Hepatocyte (in vitro differentiated cells): ENCODE measurements around the gene SSC5D. TPM values are rescaled to one million over a fixed set of nuclear protein-coding genes. Genes with fewer than 3 reads are reported as not detected.

Source experiments
- DNase-seq: peaks from one replicate; pipeline ENCODE4 v3.0.0-alpha.2; 2016; ENCODE audit warnings: low spot score
- H2AFZ ChIP-seq: fragments of 200-600 bp; sonication (generic); 2 replicates; pipeline ENCODE4 v1.6.0; 2016; ENCODE audit warnings: antibody characterized with exemption, mild to moderate bottlenecking
- H3K27ac ChIP-seq: fragments of 200-600 bp; sonication (generic); 2 replicates; pipeline ENCODE4 v1.5.1; 2016; ENCODE audit warnings: mild to moderate bottlenecking
- H3K27me3 ChIP-seq: fragments of 200-600 bp; sonication (generic); 2 replicates; pipeline ENCODE4 v1.6.1; 2016
- H3K36me3 ChIP-seq: fragments of 200-600 bp; sonication (generic); replicated peaks from 2 replicates; pipeline ENCODE4 v1.5.1; 2016; ENCODE audit warnings: low read depth; ENCODE audit not compliant: insufficient read depth
- H3K4me1 ChIP-seq: fragments of 200-600 bp; sonication (generic); 2 replicates; pipeline ENCODE4 v1.5.1; 2016; ENCODE audit warnings: mild to moderate bottlenecking, moderate library complexity; ENCODE audit not compliant: insufficient read depth
- H3K4me2 ChIP-seq: fragments of 200-600 bp; sonication (generic); 2 replicates; pipeline ENCODE4 v1.6.0; 2016
- H3K4me3 ChIP-seq: fragments of 200-600 bp; sonication (generic); 2 replicates; pipeline ENCODE4 v1.5.1; 2016; ENCODE audit warnings: mild to moderate bottlenecking
- H3K79me2 ChIP-seq: fragments of 200-600 bp; sonication (generic); 2 replicates; pipeline ENCODE4 v1.6.0; 2017; ENCODE audit warnings: mild to moderate bottlenecking
- H3K9me2 ChIP-seq: fragments of 200-600 bp; sonication (generic); replicated peaks from 2 replicates; pipeline ENCODE4 v1.6.0; 2017; ENCODE audit warnings: mild to moderate bottlenecking; ENCODE audit not compliant: insufficient read depth
- H3K9me3 ChIP-seq: fragments of 200-600 bp; sonication (generic); 2 replicates; pipeline ENCODE4 v1.5.1; 2016; ENCODE audit warnings: low read depth, mild to moderate bottlenecking
- H4K20me1 ChIP-seq: fragments of 200-600 bp; sonication (generic); 2 replicates; pipeline ENCODE4 v1.6.0; 2016; ENCODE audit warnings: mild to moderate bottlenecking; ENCODE audit not compliant: insufficient read depth, poor library complexity, severe bottlenecking
- EZH2 ChIP-seq: fragments of 200-600 bp; sonication (generic); IDR thresholded peaks from 2 replicates; pipeline ENCODE4 v1.6.1; 2016; ENCODE audit warnings: antibody characterized with exemption, mild to moderate bottlenecking, borderline replicate concordance
- EZH2phosphoT487 ChIP-seq: fragments of 200-600 bp; sonication (generic); IDR thresholded peaks from one replicate; pipeline ENCODE4 v1.6.1; 2018; ENCODE audit warnings: antibody characterized with exemption, mild to moderate bottlenecking, low read depth, moderate library complexity; ENCODE audit not compliant: unreplicated experiment, severe bottlenecking
- WGBS: methylation state at CpG from one replicate; pipeline ENCODE4 v1.1.6; 2016; ENCODE audit warnings: low lambda C conversion rate; ENCODE audit errors: missing lambda C conversion rate; 5-methylcytosine and 5-hydroxymethylcytosine counted together
- polyA plus RNA-seq: library from polyadenylated mRNA; unstranded; fragments of >200 nt; fragmentation: Nextera tagmentation; extraction: Ambion mirVana; gene quantifications from 2 replicates; pipeline ENCODE4 v1.2.1, GENCODE V29; 2016
- total RNA-seq: library from RNA; depleted of rRNA; stranded (reverse); fragments of >200 nt; gene quantifications from 2 replicates; pipeline ENCODE4 v1.2.3, GENCODE V29; 2014
- TF ChIP-seq, protein P1 (sequence below): fragments of 200-600 bp; sonication (generic); IDR thresholded peaks from 2 replicates; pipeline ENCODE4 v1.5.1; 2016; ENCODE audit warnings: antibody characterized with exemption, mild to moderate bottlenecking; ENCODE audit not compliant: poor library complexity

SSC5D gene
- total and polyA plus RNA-seq, 2 experiments from 2014 or later: 0.80 to 5.1 TPM

DNA sequence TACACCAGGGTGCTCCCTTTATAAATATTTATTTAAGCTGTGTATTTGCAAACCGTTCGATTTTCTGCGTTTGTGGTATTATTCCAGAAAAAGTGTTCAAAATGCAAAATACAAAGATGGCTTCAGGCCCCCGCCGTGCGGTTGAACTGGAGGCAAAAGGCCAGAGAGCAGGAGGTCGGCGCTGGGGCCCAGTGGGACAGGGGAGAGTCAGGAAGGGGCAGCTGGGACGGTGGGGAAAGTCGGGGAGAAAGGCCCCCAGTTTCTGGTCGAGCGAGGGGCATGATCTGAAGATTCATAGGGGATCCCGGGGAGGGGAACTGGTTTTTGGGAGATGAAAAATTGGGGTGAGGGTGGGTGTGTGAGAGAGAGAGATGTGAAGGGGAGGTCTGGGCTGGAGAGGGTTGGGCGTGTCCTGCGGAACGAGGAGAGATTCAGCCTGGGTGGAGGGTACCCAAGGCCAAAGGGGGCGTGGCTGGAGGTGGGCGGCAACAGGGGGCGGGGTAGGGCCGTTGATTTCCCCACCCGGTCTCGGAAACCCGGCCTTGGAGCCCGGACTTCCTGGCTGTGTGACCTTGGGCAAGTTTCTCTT, 27.5 kb upstream of the SSC5D start:
- 11% methylated on average over 15 of the region's 24 CpGs for WGBS
- no peak overlapping the region for H2AFZ ChIP-seq

DNA sequence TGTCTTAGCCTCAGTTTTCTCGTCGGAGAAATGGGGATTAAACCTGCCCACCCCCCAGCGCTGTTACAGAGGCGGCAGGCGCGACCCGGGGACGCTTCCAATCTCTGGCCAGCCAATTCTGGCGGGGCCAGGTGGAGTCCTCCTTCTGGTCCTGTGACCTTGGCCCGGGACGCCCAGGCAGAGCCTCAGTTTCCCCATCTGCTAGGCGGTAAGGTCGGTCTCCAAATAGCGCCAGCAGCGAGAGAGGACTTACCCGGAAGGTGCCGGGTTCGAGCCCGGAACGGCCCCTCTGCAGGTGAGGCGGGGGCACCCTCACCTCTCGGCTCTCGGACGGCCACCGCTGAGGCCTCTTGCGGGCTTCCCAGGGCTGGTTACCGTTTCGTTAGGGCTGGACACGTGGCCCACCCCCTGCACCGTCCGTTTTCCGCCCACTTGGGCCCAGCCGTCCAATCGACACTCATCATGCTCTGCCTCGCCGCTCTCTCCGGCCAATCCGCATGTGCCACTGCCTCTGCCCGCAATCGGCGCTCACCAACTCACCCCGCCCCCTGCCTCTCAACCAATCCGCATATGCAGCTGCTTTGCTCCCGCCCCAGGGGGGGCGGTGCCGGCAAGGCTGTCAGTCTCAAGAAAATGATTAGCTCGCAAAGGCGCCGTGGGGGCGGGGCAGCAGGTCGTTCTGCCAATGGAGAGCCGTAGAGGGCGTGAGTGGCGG, 26.8 kb upstream of the SSC5D start, which contains the start of gene ISOC2:
ISOC2 (minus strand) TSS at position 384 of the 715 bp plus-strand sequence. CDS start 5,156 bp downstream, outside the sequence.
- Histone ChIP-seq H3K36me3 (no peaks in the 10 kb centered on the region), H2AFZ (peak within 1 kb of the TSS; percentile 85), H3K27ac (peak within 1 kb of the TSS; percentile 86), H3K4me2 (peak within 1 kb of the TSS; percentile 88), H3K4me3 (peak within 1 kb of the TSS; percentile 45), H4K20me1 (peaks cover 7% of the 10 kb centered on the region), H3K27me3 (no peaks in the 10 kb centered on the region), H3K79me2 (peaks cover 11% of the 10 kb centered on the region), H3K9me2 (no peaks in the 10 kb centered on the region), H3K4me1 (peaks cover 4% of the 10 kb centered on the region), H3K9me3 (no peaks in the 10 kb centered on the region)
- WGBS: under 1% methylated on average over 48 of the region's 54 CpGs
- peak; percentile 100 for DNase-seq
- TF ChIP-seq, protein P1, sequence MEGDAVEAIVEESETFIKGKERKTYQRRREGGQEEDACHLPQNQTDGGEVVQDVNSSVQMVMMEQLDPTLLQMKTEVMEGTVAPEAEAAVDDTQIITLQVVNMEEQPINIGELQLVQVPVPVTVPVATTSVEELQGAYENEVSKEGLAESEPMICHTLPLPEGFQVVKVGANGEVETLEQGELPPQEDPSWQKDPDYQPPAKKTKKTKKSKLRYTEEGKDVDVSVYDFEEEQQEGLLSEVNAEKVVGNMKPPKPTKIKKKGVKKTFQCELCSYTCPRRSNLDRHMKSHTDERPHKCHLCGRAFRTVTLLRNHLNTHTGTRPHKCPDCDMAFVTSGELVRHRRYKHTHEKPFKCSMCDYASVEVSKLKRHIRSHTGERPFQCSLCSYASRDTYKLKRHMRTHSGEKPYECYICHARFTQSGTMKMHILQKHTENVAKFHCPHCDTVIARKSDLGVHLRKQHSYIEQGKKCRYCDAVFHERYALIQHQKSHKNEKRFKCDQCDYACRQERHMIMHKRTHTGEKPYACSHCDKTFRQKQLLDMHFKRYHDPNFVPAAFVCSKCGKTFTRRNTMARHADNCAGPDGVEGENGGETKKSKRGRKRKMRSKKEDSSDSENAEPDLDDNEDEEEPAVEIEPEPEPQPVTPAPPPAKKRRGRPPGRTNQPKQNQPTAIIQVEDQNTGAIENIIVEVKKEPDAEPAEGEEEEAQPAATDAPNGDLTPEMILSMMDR: no peak
- TF ChIP-seq EZH2phosphoT487: no peak
- TF ChIP-seq EZH2: no peak

More for the DNA sequence above, 27.5 kb upstream of the SSC5D start:
- H3K9me3 ChIP-seq: no peaks in the 10 kb centered on the region
- H4K20me1 ChIP-seq: peaks cover 7% of the 10 kb centered on the region
- H3K27me3 ChIP-seq: no peaks in the 10 kb centered on the region
- H3K4me2 ChIP-seq: peak overlapping the region; percentile 88
- H3K36me3 ChIP-seq: no peaks in the 10 kb centered on the region
- TF ChIP-seq EZH2 (no peak), EZH2phosphoT487 (no peak)
- TF ChIP-seq, protein P1: no peak
- H3K4me3 ChIP-seq: peak overlapping the region; percentile 17
- peaks cover 4% of the 10 kb centered on the region for H3K4me1 ChIP-seq
- H3K27ac ChIP-seq: peak overlapping the region; percentile 86
- H3K79me2 ChIP-seq: peaks cover 11% of the 10 kb centered on the region
- peak; percentile 91 for DNase-seq
- no peaks in the 10 kb centered on the region for H3K9me2 ChIP-seq

DNA sequence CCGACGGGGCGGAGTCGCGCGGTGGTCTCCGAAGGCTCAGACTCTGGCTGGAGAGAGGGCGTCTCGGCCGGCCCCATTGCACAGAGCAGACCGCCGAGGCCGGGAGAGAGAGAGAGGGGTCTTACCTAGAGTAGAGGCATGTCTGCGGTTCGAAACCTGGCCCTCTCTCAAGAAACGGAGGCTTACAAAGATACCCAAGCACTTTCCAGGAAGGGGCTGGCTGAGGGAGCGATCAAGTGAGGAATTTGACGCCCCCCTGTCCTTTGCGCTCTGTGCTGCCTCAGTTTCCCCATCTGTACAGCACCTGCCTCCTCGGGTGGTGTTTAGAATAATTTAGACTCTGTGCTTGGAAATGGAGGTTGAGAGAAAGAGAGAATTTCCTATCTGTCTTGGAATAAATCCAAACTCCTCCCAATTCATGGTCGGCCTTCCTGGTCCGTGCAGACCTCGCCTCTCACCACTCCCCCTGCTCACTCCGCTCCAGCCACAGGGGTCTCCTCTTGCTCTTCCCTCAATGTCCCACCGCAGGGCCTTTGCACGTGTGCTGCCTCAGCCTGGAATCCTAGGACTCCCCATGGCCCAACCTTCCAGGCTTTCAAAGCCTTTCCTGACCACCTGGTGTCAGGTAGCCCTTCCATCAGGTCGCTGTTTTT, 26.1 kb upstream of the SSC5D start:
- Histone ChIP-seq H3K4me2 (peak overlapping the region; percentile 84), H3K4me3 (peak overlapping the region; percentile 10), H4K20me1 (peaks cover 7% of the 10 kb centered on the region), H3K36me3 (no peaks in the 10 kb centered on the region), H3K9me3 (no peaks in the 10 kb centered on the region), H3K79me2 (peaks cover 11% of the 10 kb centered on the region), H3K27me3 (no peaks in the 10 kb centered on the region), H2AFZ (peak overlapping the region; percentile 85), H3K9me2 (no peaks in the 10 kb centered on the region), H3K4me1 (peaks cover 4% of the 10 kb centered on the region), H3K27ac (no peak overlapping the region)
- no peak for DNase-seq
- 35% methylated on average over 23 of the region's 27 CpGs for WGBS
- TF ChIP-seq EZH2phosphoT487: no peak
- TF ChIP-seq, protein P1: no peak
- TF ChIP-seq EZH2: no peak
